Stimulated activated naive CD8-positive, alpha-beta T cell treated with anti-CD3 and anti-CD28 coated beads, Interleukin-15, Interleukin-2, amounts not matched to agents 100 U/mL and 50 U/mL, for 24 hours (primary cell): ENCODE measurements around the gene CISTR.
"Not testable (repeated sequence)": the region's sequence is repeated elsewhere in the genome, so short reads cannot be mapped to it uniquely, and the experiment has no call there.

Source experiments
- ATAC-seq: fragments of 150-1000 bp; cut with Tn5 transposase; one replicate; pipeline ENCODE4 v1.10.0; 2021
- DNase-seq: peaks from one replicate; pipeline ENCODE4 v3.0.0; 2021

Gene CISTR

DNA sequence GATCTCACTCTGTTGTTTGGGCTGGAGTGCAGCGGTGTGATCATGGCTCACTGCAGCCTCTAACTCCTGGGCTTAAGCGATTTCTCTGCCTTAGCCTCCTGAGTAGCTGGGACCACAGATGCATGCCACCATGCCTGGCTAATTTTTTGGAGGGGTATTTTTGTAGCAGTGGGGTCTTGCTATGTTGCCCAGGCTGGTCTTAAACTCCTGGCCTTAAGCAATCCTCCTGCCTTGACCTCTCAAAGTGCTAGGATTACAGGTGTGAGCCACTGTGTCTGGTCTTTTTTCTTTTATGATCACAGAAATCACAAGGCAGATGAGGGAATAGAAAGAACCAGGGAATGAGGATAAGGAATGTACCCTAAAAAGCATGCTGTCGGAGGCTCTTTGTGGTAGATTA is 11.0 kb upstream of the CISTR start:
- not testable (repeated sequence) for ATAC-seq, DNase-seq

DNA sequence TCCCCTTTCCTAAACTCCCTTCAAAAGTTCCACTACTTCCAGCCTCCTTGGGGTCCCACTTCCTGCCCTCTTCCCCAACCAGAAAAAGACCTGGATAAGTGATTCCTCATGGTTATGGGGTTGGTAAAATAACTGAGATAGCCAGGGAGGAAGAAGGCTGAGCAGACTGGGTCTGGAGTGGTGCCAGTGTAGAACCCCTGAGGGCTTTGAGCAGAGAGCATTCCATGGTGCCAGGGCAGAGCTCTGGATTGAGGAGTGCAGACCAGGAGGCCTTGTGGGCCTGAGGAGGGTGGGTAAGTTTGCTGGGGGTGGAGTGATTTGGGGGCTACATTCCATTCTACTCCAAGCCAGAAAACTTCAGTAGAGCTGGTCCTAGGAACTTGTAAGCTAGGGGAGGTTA is 9.5 kb upstream of the CISTR start:
- ATAC-seq (no peak), DNase-seq (no peak)

DNA sequence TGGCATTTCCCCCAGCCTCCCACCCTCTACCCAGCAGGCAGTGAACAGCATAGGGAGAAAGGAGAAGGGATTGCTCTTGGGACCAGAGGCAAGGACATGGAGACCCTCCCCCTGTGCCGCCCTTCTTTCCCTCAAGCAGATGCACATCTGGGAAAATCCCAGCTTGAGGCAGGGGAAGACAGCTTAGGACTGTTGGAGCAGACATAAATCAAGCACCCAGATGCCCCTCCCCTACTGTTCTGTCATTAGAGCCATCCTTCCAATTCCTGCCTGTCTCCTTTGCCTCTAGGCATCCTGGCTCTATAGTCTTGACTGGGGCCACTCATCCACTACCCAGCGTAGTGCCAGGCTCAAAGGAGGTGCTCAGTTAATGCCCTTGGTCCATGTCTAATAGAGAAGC is 7.5 kb upstream of the CISTR start:
- ATAC-seq (no peak), DNase-seq (no peak)

DNA sequence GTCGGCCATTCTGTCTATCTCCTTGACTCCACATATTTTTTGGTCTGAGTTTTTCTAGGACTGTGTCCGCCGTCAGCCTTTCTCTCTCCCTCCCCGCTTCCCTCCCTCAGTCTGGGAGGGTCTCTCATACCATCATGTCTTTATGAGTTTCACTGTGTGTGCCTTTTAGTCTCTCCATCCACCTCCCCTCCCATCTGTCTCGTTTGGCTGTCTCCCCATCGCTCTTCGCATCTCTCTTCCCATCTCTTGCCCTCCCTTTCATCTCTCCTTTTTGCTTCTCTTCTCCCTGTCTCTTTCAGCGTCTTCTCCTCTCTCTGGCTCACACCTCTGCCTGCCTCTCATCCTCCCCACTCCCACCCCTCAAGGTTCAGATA is 6.9 kb upstream of the CISTR start:
- ATAC-seq, result no peak
- DNase-seq, result no peak

DNA sequence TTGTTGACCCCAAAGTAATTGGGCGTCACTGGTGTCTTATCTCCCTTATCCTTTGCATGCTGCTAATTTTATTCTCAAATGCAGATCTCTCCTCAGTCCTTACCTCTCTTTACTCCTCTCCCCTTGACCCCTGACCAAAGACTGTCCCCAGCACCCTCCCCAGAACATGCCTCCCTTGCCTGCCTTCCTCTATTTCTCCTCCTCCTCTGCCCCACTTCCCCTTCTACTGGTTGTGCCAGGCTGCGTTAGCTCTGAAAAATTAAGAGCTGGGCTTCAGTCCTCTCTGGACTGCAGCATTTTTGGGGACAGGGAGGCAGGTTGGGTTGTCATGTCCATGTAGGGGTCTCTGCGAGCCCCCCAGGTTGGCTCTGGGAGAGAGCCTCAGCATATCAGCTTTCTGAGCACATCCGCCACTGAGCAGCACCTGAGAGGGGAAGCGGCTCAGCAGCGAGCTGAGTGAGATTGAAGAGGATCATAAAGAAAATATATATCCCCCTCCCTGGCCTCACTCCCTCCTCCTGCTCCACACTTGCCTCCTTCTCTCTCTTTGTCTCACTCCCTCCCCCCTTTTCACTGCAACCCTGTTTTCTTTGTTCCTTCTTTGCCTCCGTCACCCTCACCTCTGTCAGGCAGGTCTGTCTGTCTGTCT is 6.4 kb upstream of the CISTR start:
- ATAC-seq (no peak), DNase-seq (no peak)

DNA sequence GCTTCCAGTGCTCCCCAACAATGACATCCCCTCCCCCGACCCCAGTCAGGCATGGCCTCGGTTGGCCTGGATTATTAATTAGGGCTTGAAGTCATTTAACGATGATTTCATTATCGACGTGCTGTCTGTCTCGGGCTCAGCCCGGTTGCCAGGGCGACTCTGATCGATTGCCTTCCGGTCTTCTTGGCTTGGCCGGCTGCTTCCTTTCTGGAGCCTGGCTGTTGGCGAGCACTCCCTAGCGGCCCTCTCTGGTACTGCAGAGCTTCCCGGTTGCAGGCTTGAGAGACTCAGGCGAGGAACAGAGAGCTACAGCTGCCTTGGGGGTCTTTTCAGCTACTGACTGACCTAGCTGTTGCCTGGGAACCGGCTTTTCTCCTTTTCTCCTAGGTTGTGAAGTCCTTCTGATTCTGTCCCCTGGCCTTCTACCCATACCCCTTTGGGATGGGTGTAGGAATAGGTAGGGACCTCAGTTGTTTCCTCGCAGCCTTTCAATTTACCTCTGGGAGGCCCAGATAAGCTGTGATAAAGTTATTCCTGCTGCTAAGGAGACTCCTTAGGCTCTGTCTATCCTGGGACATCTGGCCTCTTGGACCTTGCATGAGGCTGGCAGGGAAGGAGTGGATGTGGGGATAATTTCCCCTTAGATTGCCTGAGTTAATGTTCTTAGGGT is 5.5 kb upstream of the CISTR start:
- peak; percentile 75 for ATAC-seq
- peak; percentile 90 for DNase-seq

DNA sequence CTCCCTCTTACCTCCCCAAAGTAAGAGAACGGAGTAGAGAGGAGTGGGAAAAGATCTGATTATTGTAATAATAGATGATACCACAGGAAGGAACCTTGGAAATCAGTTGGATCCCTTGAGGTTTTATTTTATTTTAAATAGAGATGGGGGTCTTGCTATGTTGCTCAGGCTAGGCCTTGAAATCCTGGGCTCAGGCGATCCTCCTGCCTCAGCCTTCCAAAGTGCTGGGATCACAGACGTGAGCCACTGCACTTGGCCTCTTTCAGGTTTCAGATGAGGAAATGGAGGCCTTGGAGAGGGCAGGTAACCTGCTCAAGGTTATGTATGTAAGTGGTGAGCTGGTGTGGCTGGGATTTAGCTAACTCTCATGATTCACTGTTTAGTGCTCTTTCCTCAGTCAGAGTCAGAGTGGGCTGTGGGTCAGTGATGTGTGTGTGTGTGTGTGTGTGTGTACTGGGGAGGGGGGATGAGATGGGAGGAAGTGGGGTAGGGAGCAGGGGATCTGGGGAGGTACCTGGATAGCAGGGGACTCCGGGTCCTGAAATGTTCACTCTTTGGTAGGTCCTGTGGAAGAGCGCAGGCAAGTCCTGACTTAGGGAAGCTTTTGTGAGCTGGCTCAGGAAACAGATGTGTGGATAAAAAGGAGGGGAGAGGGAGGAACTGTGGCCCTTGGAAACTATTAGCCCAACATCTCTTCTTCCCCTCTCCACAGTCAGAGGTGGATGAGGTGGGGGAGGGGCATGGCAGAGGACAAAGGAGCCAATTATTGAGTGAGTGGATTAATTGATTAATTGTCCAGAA is 4.7 kb upstream of the CISTR start:
- DNase-seq (no peak), ATAC-seq (no peak)

DNA sequence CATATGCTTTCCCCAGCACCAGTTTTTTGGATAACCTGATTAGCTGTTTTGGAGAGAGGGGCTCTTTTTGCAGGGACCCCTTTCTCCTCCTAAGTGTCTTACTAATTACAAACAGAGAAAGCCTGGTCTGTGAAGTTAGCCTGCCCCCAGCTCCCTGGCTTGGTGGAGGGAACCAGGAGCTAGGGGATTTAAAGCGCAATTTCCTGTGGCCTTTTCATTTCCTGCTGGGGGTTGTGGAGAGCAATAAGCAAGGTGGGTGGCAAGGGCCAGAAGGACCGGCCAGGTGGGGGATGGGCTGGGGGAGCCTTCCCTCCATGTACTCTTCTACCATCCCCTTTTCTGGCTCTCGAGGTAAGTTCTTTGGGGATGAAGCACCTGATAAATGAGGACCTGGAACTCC is 4.1 kb upstream of the CISTR start:
- ATAC-seq (no peak), DNase-seq (no peak)

DNA sequence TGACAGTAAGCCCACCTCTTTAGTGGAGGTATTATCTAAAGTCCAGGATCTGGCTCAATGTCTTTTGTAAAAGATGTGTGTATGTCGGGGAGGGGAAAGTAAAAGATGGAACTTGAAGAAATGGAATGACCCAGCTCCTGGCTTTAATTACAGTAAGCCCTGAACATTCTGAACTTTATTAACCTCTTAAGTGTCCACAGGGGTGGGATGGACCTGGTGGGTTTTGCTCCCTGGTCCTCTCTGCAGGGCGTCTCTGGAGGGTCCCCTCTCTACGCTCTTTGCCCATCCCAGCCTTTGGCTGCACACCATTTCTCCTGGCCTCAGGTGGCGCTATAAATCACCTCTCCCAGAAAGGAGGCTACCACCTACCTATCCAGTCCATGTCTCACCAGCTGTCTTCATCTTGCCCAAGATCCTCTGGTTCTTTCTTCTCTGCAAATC is 3.7 kb upstream of the CISTR start:
- ATAC-seq, result no peak
- no peak for DNase-seq

DNA sequence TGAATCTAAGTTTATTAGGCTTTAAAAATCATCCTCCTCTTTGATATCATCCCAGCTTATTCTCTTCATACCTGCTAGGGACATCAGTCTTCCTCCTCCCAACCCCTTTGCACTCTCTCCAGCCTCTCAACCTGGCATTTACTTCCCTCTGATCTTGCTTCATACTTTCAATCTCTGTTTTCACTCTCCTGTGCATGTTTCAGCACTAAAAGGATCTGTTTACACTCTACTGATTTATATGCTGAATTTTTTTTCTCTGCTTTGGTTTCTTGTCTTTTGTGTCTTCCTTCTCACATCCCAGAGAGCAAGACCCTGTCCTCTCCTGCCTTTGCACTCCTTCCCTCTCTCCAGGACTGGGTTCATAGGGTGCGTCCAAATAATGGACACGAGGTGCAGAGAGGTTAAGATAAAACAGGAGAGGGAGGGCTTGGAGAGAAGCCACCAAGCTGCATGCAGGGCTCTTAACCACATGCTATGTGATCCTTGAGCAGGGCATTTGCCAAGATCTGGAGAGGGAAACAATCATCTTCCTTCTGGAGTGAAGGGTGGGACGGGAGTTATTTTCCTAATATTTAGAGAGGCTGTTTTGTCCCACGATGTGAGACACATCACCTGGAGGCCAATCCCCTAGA is 3.0 kb upstream of the CISTR start:
- ATAC-seq, result no peak
- DNase-seq, result no peak

DNA sequence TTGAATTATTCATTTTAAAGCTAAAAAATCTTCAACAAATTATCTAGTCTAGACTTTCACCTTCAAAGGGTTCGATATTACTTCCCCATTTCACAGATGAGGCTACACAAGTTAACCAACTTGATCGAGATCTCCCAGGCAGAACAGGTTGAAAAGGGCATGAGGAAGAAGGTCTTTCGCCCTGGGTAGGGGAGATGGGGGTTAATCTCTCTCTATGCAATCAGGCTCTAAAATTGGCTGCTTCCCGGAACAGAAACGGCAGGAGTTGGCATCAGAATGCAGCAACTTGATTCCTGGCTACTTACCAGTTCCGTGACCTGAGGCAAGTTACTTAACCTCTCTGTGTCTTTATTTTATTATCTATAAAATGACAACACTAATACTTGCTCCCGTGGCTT is 2.4 kb upstream of the CISTR start:
- DNase-seq, result no peak
- no peak for ATAC-seq

DNA sequence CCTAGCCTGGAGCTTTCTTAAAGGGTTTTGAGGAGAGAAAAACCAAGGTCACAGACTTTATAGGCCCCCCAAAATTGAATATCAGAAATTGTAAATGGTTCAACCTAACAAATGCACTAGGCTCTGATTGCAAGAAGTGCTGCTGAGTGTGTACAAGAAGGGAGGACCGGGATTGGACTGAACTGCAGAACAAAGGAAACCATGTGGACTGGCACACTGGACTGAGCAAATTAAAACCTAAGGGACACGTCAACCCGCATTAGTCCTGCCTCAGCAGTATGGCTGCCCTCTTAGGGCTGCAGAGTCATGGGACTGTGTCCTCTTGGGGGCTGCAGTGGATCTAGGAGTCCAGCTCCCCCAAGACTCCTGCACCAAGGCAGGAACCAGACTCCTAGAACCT is 842 bp upstream of the CISTR start:
- ATAC-seq, result no peak
- no peak for DNase-seq

DNA sequence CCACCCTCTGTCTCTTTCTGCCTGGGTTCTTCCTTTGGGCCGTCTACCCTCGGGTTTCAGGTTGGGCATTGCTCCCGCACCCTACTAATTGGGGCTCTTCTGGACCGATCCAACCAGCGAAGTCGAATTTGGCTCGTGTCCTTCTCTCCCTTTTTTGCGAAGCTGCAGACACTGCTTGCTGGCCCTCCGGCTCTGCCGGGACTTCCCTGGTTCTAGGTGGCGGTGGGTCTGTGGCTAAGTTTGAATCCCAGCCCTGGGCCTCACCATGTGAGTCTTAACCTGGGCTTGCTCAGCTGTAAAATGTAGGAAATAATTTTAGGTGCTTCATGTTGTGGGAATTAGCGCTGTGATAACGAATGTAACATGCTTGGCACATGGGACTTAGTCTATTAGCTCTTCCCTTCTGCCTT is 418 bp upstream of the CISTR start:
- DNase-seq (no peak), ATAC-seq (no peak)

DNA sequence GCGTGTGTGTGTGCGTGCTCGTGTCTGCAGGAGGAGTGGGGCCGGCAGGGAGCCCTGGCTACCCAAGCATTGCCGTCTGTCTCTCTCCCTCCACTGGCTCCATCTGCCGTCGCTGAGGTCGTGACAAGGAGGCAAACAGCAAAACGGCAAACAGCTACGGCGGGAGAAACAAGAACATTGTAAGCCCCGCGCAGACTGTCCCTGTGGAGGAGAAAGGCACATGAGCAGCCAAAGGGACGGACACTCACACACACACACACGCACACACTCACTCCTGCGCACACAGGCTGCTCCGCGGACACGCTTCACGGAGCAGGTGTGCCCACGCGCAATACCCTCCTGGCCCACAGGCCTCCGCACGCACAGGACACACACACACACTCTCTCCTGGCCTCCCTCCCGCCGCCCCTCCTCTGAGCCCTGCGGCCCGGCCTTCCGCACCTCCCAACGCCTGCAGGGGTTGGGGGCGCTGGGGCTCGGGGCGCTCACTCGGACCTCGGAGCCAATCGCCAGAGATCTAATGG is 905 bp downstream of the CISTR start:
- peak; percentile 20 for DNase-seq
- ATAC-seq, result no peak

DNA sequence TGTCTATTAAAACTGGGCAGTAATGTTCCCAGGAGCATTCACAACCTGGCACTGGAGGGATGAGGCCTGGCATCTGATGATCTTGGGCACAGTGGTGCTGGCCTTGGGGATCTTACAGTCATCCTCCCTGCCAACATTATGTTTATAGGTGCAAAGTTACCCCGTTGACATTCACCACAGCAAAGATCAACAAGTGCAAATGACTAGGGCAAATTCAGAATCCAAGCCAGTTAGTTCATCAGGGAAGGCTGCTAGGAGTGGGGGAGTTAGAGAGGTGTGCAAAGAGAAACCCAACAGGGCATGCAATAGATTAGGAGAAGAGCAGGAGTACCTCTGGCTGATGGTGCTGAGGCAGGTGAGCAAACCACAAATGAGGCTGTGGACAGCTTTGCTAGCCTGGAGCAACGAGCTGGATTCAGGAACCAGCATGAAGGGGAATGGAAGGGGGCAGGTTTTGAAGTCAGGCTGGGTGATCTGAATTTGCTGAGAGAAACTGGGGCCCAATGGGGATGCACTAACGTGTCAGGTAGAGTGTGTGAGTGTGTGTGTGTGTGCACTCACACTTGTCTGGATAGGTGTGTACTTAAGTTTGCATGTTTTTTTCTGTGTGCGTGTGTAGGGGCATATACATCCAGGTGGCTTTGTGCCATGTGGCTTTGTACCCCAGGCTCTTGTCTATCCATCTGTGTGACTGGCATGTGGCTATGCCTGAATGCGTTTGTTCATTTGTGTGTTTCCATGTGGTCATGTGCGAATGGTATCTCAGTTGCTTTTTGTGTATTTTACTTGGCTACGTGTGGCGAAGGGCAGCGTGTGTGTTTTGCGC is 1.6 kb downstream of the CISTR start:
- ATAC-seq (no peak), DNase-seq (no peak)

DNA sequence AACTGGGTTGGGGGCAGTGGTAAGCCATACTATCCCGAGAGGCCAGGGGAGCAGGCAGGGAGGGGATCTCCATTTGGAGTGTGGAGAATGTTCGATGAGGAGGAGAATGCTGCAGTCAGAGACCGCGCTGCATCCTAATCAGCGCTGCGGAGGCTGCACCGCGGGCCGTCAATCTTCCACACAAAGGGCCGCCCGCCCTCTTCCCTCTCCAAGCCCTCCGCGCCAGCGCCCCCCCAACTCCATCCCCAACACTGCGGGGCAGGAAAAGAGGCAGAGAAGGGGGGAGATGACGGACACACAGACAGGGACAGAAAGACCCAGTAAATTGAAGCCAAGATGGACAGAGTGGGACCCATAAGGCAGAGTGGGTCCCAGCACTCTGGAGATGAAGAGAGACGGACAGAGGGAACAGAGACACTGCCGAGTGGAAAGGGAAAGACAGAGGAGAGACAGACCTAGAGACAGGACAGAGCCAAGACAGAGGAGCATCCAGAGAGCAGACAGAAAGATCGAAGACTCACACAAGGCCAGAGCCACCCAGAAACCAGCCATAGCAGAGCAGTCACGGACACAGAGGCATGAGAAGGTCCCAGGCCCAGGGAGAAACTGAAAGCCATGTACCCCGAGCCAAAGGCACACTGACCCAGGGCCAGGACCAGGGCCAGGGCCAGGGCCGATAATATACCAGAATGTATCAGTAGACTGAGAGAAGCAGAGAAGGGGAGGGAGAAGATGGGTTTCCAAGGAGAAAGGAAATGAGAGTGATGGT is 3.5 kb downstream of the CISTR start:
- no peak for ATAC-seq
- no peak for DNase-seq

DNA sequence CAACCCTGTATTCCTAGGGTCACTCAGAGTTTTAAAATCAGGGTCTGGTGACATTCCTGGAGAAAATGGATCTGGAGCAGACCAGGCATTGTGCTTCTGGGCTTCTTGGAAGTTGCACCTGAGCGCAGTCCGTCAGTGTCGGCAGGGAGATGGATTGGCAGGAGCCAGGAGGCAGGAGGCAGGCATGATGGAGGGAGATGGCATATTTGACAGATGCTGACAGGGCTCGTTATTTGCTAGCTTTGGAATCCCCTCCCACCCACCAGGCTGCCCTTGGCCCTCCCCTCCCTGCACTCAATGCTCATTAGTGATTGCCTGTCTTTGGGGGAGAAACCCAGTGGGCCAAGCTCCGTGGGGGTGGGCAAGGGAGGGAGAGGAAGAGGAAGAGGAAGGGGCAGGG is 4.7 kb downstream of the CISTR start:
- no peak for ATAC-seq
- DNase-seq, result no peak

DNA sequence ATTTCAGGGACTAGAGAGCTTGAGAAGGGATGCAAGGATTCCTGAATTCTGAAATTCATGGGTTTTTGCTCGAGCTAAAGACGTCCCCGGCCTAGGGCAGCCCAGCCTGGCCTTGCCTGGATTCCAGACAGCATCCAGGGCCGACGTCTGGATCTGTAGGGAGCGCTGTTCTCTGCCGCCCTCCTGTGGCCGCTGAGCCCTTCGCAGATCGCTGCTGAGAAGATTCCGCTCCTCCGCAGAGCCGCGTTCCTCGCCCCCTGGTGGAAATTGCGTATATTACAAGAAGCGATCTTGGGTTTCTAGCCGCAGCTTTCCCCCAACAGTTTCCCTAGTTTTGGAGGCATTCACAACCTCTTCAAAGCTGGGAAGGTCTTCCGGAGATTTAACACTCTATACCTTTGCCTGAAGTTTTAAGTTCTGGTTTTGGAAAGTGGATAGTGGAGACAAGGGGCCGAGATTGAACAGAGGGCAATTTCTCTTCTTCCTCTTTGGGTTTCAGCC is 5.1 kb downstream of the CISTR start:
- ATAC-seq (peak; percentile 74), DNase-seq (peak; percentile 89)

DNA sequence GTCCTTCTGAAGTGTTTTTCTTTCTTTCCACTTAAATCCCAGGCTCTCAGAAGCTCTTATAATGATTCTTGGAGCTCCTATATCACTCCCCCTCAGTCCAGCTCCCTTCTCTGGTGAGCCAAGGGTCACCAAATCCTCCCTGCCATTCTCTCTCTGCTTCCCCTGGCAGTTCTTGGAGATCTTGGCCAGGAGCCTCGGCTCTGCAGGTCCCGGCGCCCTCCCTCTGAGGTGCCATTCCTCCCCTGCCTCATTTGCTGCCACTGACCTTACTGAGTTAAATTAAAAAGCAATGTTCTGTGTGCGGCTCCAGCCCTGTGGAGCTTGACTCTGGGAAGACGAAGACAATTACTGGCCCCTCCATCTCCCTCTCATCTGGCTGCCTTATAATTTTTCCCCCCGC is 7.0 kb downstream of the CISTR start:
- ATAC-seq (no peak), DNase-seq (no peak)

DNA sequence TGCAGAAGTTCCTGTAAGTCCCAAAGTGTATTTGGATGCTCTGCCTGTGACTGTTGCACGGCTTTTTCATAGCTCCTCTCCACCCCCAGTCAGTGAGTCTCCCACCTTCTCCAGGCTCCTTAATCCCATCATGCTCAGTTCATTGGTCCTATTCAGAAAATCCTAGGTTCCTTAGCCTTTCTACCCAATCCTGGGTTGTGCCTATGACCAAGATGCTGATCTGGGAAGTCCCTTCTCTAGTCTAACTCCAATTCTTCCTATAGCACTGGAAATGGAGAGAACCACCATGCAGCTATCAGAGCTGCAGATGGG is 7.7 kb downstream of the CISTR start:
- no peak for DNase-seq
- ATAC-seq, result no peak
